HG03442 (cell line): ENCODE measurements around the gene MAP1B.
A peak's percentile ranks its signal among the peaks of the same experiment; 100 is the strongest.

Source experiments
- ATAC-seq: cut with Tn5 transposase; IDR thresholded peaks from one replicate; pipeline ENCODE4 v1.9.1; 2021; ENCODE audit warnings: mild to moderate bottlenecking, moderate library complexity; ENCODE audit not compliant: unreplicated experiment

Gene MAP1B

DNA sequence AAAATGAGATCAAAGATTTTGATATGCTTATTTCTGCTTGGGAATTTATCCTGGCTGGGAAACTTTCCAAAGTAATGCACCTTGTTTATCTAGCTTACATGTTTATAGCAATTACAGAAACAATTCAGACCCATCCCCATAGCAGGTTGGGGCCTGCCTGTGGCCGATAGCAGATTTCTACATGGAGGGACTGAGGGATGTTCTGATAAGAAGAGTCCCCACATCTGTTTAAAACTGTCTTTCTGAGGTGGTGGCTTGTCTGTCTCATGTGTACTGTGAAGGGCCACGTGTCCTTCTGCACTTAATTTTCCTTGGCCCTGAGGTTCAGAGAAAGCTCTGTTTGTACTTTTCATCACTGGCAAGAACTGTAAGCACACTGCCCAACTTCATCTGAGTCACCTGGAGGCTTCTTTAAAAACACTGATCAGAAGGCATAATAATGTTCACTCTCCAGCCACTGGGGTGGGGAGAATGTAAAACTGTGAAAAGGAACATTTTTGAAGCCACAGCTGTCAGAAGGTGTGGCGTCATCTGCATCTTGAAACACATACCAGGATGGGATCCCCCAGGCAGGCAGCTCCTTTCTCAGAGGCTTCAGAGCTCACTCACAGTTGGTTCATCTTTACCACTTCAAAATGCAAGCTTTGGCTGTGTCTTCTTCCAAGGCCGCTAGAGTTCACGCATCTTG is 80.3 kb downstream of the MAP1B start:
- no peak for ATAC-seq

DNA sequence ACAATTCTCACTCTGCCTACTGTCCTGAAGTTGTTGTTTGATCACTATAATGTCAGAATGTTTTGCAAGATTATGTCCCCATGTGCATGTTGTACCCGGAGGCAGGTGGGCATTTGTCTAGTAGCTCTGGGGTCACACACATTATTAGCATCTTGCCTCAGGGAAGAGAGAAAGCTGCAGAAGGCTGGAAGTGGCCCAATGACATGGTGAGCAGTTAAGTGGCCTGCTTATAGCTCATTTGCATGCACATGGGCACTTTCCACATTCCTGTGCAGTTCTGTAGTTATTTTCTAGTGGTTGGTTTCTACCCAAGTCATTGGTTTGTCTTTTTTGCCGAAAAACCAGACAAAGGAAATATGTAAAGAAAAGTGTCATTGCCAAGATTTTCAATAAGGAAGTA is 80.9 kb downstream of the MAP1B start:
- no peak for ATAC-seq

DNA sequence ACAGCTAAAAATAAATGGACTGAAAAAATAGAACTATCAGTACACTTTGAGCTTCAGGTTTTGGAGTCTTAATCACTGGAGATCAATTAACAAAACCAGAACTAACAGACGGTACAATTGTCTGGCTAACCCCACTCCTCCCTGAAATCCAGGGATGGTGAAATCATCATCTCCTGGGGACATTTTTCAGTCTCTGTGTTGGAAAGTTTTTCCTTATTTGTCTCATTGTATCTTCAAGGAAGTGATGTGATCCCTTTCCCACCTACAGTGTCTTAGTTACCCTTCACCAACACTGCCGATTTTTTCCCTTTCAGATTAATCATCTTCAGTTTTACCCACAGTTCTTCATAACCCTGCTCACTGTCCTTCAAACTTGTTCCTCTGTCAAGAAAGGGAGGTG is 81.9 kb downstream of the MAP1B start:
- ATAC-seq, result no peak

DNA sequence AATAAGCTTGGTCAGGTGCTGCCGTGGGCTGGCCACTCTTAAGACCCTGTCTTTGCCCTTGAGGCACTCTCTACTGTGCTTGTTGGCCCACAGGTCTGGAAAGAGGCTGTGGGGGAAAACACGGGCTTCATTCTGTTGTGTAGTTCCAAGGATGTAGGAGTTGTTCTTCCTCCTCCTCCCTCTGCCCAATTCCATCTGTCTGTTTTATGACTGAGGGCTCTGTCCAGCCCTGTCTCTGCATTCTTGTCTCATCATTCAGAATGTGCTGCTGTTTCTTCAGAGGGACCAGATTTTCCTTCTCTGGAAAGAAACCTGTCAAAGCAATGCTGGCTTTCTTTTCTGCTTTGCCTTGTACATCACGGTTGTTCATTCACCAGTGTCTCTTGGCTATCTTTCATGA is 84.1 kb downstream of the MAP1B start:
- no peak for ATAC-seq

DNA sequence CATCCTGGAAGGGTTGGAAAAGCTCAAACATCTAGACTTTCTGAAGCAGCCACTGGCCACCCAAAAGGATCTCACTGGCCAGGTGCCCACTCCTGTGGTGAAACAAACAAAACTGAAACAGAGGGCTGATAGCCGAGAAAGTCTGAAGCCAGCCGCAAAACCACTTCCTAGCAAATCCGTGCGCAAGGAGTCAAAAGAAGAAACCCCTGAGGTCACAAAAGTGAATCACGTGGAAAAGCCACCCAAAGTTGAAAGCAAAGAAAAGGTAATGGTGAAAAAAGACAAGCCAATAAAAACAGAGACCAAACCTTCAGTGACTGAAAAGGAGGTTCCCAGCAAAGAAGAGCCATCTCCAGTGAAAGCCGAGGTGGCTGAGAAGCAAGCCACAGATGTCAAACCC is 87.6 kb downstream of the MAP1B start:
- peak; percentile 90 for ATAC-seq

DNA sequence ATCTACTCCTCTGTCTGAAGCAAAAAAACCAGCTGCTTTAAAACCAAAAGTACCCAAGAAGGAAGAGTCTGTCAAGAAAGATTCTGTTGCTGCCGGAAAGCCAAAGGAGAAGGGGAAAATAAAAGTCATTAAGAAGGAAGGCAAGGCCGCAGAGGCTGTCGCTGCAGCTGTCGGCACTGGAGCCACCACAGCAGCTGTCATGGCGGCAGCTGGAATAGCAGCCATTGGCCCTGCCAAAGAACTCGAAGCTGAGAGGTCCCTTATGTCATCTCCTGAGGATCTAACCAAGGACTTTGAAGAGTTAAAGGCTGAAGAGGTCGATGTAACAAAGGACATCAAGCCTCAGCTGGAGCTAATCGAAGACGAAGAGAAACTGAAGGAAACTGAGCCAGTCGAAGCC is 88.3 kb downstream of the MAP1B start:
- no peak for ATAC-seq

DNA sequence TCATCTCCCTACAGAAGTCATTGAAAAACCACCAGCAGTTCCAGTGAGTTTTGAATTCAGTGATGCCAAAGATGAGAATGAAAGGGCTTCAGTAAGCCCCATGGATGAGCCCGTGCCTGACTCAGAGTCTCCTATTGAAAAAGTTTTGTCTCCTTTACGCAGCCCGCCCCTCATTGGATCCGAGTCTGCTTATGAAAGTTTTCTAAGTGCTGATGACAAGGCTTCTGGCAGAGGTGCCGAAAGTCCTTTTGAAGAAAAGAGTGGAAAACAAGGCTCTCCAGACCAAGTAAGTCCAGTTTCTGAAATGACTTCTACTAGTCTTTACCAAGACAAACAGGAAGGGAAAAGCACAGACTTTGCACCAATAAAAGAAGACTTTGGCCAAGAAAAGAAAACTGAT is 90.1 kb downstream of the MAP1B start:
- ATAC-seq, result no peak

DNA sequence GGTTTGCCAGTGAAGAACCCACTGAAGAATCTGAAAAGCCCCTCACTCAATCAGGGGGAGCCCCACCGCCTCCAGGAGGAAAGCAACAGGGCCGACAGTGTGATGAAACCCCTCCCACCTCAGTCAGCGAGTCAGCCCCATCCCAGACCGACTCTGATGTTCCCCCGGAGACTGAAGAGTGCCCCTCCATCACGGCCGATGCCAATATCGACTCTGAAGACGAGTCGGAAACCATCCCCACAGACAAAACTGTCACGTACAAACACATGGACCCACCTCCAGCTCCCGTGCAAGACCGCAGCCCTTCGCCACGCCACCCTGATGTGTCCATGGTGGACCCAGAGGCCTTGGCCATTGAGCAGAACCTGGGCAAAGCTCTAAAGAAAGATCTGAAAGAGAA is 92.4 kb downstream of the MAP1B start:
- no peak for ATAC-seq

DNA sequence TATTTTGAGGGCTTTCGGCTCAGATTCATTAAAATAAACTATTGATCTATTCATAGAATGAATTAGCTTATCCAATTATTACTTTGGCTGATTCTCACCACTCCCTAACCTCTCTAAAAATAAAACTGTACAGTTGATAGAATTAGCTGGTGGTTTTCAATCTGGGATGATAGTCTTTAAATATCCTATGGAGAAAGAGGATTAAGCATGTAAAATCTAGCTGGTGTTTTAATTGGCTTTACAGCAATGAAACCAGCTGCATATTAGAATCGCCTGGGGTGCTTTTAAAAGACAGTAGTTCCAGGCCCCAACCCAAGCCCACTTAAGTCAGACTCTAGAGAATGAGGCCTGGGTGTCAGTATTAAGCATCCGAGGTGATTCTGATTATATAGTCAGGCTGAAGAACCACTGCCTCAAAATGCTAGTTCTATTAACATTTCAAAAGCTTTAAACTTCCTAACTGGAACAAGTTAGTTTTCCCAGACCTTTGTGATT is 95.1 kb downstream of the MAP1B start:
- no peak for ATAC-seq

DNA sequence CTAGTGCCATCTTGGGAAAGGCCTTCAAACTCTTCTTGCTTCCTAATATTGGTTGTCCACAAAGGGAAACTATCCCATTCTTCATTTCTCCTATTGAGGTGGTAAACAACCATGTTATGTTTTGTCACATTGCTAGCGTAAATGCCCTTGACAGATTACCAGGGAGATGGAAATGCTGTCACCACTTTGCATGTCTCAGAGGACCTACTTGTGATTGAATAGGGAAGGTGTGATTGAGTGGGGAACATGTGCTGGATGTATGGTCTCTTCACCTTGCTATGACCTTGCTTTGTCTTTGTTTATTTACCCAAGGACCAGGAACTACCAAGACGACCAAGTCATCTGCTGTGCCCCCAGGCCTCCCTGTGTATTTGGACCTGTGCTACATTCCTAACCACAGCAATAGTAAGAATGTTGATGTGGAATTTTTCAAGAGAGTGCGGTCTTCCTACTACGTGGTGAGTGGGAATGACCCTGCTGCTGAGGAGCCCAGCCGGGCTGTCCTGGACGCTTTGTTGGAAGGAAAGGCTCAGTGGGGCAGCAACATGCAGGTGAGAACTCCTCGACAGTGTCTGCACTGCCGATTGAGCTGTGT is 96.1 kb downstream of the MAP1B start:
- no peak for ATAC-seq

DNA sequence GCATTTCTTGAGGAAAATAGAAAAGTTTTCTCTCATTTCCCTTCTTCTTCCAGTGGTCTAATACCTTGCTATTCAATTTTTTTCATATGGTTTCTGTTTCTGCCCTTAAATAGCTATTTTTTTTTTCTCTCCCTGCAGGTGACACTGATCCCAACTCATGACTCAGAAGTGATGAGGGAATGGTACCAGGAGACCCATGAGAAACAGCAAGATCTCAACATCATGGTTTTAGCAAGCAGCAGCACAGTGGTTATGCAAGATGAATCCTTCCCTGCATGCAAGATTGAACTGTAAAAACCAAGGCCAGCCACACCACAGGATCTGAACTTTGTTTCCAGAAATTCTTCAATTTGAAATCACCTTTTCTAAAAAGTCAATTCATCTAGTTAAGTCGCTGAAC is 97.7 kb downstream of the MAP1B start:
- no peak for ATAC-seq

DNA sequence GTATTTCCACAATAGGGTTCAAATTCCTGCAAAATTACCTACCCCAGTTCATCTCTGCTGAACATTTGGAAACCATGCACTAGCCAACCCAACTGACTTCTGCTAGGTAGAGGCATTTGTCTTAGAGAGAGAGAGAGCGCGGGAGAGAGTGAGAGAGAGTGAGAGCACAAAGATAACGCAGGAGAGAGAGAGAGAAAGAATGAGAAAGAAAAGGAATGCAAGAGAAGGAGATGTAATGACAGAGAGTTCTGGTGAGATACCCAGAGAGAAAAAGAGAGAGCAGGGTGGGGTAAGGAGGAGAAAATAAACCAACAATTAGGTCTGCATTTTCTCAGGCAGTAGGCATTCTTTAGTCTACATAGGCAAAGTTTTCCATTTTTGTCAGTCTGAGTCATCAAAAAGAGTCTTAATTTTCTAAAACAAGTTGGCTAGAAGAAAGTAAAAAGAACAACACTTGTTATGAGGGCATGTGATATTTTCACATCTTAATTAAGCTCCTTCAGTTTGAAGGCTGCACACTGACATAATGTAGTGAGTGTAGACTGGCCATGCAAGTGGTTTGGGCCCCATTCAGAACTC is 98.2 kb downstream of the MAP1B start:
- ATAC-seq, result no peak

DNA sequence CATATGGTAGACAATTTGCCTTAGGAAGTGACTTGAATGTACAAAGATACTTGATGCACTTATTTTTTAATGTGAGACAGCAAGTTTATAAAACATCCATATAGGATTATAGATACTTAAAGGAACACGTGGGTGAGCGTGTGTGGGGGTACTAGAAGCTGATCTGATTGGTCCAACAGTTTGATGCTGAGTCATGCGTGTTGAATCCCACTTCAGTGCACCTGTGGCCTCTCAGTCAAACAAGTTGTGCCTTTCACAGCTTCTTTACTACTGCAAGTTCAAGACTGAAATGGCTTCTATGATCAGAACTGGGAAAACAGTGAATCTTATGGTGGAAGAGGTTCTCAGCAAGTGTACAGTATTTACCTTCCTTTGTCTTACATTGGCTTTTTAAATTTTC is 98.9 kb downstream of the MAP1B start:
- no peak for ATAC-seq

DNA sequence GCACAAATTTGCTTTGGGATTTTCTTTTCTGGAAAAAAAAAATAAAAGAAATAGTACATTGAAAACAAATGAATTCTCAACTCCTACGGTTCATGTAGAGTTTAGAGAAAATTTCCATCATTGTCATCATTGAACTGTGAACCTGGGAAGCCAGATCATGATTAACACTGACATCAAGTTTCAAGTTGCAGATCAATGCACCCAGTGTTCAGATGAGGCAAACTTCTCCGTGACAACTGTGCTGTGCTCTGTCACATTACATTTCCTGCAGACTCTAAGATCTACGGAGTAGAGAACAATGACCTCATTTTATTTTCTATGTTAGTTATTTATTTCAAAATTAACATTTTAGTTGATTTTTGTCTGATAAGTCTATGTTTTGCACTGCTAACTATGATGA is 99.7 kb downstream of the MAP1B start:
- no peak for ATAC-seq

DNA sequence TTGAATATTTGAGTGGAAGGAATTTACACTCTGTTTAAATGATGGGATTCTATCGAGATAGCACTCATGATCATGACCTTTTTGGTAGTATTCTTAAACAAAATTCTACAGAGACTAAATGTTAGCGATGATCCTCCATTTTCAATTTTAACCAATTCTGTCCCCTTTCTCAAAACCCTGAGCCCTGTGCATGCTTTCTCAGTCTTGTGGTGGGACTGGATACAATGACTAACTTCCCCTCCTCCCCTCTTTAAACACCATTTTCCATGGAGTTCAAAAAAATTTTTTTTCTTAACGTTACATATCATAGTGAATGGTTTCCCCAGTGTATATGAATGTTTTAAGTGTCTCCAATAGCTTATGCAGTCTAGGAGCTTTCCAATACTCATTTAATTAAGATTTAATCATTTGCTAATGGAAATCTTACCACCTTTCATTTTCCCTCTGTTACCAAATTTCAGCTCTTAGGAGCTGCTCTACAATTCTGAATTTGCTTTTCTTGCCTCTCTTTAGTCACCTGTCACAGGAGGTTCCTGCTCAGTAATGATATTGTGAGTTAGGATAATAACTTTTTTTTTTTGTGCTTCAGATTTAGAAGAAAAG is 101.2 kb downstream of the MAP1B start:
- ATAC-seq, result no peak

DNA sequence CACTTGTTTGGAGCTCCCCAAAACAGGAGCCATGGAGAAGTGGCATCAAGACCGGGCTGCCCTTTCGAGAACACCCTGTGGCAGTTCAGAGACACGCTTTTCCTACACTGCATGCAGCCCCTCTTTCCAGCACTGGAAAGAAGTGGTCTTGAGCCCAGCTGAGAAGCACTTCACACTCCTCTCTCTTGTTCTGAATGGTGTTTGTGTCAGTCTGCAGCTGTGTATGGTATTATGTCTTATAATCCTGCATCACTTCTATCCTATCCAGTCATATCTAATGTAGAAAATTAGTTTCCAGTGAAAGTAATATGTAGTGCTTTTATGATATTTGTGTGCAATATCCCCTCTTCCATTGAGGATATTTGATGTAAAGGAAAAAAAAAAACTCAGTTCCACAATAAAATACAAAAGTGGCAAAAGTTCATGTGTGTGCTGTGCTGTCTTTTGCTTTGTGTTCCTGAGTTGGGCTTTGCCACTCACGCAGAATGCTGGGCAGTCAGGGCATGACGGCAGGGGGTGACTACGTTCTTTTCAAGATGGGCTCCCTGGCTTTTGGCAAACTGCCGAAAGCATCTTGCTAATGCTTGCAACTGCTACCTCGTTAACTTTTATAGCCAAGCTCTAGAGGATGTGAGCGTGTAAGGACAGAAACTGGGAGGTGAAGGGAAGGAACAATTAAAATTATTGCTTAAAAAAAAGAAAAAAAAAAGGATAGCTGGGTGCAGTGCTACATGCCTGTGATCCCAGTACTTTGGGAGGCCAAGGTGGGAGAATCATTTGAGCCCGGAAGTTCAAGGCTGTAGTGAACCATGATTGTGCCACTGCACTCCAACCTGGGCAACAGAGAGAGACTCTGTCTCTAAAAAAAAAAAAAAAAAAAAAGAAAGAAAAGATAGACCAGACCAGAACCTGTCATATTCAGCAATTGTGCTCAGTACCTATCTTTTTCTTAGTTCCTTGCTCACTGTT is 102.2 kb downstream of the MAP1B start:
- ATAC-seq, result no peak

DNA sequence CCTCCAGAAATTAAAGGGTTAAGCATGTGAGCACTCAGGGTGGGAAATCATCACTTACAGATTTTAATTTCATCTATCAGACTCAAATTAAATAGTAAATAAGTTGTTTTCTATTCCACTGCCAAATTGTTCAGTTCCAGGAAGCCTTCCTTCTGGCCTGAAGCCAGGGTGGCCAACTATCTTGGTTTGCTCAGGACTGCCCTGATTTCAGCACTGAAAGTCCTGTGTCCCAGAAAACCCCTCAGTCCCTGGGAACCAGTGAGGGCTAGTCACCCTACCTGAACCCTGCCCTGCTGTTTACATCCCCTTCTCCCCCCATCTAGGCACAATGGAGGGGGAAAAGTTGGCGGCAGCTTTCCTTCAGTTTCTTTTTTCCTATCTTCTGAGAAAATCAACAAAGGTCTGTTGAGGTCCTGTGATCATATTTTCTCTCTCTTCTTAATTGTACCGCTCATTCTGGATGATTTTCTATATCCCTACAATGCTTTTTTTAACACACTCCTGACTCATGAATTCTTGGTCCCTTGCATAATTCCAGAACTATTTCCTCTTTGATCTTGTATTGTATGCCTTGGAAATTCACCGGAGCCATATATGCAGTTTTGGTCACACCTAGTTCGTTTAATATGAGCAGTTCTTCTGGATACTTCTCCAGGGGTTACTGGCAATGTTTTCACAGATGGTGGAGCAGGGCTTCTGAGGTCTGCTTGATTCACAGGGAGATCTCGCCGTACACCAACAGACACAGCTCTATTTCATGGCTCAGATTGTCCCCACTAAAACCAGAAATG is 103.8 kb downstream of the MAP1B start:
- no peak for ATAC-seq

DNA sequence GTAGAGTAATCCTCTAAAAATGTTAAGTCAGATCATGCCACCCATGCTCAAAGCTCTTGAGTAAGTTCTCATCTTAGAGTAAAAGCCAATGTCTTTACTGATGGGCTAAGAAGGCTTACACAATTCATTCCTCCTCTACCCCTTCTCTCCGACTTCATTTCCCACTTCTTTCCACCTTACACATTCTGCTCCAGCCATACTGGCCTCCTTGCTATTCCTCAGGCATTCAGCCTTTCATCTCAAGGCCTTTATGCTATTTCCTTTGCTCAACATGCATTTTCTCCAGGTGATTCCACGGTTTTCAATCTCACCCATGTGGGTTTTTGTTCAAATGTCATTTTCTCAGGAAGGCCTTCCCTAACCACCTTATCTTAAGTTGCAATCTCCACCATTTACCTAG is 104.9 kb downstream of the MAP1B start:
- ATAC-seq, result no peak

DNA sequence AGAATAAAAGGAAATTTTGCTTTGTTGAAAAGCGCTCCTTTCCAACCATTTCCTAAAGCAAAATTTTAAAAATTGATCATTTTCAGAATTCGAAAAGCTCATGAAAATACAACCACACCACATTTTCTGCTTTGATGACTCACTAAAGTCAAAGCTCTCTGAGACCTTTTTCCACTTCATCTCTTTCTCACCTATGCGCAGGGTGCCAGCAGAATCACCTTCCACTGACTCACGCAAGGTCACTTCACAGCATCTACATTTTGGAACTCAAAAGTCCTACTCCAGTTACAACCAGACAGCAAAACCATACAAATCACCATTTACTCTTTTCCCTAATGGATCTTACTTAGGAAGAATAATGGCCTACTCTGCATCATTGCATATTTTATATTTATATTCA is 106.2 kb downstream of the MAP1B start:
- ATAC-seq, result no peak

DNA sequence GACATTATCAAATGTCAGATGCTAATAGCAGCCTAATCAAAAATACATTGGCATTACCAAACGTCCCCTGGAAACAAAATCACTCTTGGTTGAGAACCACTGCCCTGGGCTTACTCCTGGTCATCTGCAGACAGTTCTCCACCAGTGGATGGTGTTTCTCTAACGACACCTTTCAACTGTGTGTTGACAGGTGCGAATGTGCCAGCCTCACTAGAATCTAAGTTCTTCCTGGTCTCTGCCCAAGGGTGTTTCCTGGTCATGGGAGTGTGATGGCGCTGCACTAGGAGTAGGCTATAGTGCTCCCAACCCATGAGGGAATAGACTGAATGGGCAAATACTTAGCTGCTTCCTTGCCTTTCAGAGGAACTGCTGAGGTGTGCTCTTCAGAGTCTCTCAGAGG is 106.9 kb downstream of the MAP1B start:
- ATAC-seq, result no peak
